ENCODE measurements around the gene PRRT1.

PRRT1 gene

DNA sequence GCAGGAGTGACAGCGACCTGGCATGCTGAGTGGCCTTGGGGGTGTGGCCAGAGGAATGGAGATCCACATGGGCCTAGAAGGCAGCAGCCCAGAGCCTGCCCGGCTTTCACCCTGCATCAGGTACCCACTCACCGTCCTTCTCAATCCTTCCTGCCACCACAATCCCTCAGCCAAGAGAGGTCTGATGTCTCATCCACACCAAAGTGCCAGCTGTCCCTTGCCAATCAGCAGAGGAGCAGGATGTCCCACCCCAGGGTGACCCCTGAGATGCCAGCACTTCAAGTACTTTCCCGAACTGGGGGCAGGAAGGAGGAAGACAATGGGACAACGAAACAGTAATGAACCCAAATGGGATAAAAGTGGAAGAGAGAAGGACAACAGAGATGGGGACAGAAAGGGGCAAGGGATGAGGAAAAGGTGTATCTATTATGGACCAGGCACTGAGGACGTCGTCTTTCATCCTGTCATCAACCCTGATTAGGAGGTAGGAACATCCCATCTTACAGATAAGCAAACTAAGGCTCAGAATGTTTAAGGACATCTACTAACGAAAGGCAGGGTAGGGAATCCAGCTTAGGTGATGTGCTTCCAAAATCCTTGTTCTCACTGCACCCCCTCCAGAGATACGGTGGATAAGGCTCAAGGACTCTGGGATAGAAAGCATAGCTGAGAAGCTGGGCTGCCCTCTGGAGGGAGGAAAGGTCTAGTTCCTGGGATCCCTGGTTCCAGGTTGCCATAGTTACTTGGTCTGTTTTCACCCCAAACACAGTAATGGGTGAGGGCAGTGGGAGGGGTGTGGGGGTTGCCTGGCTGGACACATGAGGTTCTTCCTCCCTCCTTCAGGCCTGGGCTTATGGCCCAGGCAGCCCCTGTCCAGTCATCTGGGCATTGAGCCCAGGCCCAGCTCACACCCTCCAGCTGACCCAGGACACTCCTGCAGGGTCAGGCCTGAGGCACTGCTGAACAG lies 38.1 kb downstream of the PRRT1 start:
- H3K4me3 ChIP-seq (ENCODE audit: low read depth, low read length), result no peak overlapping the region
- TF ChIP-seq, protein P1, sequence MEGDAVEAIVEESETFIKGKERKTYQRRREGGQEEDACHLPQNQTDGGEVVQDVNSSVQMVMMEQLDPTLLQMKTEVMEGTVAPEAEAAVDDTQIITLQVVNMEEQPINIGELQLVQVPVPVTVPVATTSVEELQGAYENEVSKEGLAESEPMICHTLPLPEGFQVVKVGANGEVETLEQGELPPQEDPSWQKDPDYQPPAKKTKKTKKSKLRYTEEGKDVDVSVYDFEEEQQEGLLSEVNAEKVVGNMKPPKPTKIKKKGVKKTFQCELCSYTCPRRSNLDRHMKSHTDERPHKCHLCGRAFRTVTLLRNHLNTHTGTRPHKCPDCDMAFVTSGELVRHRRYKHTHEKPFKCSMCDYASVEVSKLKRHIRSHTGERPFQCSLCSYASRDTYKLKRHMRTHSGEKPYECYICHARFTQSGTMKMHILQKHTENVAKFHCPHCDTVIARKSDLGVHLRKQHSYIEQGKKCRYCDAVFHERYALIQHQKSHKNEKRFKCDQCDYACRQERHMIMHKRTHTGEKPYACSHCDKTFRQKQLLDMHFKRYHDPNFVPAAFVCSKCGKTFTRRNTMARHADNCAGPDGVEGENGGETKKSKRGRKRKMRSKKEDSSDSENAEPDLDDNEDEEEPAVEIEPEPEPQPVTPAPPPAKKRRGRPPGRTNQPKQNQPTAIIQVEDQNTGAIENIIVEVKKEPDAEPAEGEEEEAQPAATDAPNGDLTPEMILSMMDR (conservative IDR thresholded peaks at IDR 0.05; ENCODE audit: low read depth, low read length), result peak; percentile 71
- DNase-seq (ENCODE audit: low read depth), result peak; percentile 94

DNA sequence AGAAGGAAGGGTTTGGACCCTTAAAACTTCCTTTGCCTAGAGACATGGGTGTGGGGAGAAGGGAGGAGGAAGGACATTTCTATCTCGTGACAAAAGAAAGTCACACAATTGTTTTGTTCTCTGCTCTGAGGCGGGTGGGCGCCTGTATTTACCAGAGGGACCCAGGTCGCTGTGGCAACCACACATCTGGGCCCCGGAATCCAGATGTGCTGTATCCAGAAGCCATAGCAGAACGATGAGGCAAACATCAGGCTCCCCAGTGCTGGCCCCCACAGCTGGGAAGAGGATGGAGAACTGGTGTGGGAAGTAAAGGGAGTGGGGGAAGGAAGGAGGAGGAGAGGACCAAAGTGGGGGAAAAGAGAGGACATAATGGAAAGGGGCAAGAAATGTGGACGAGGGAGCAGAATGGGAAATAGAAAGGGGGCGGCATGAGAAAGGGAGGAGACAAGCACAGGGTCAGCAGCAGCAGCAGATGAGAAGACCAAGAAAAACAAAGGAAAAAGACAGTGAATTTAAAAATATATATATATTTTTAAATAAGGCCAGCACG lies 39.2 kb downstream of the PRRT1 start:
- DNase-seq (ENCODE audit: low read depth), result no peak
- TF ChIP-seq, protein P1 (conservative IDR thresholded peaks at IDR 0.05; ENCODE audit: low read depth, low read length), result no peak
- H3K4me3 ChIP-seq (ENCODE audit: low read depth, low read length), result no peak overlapping the region

DNA sequence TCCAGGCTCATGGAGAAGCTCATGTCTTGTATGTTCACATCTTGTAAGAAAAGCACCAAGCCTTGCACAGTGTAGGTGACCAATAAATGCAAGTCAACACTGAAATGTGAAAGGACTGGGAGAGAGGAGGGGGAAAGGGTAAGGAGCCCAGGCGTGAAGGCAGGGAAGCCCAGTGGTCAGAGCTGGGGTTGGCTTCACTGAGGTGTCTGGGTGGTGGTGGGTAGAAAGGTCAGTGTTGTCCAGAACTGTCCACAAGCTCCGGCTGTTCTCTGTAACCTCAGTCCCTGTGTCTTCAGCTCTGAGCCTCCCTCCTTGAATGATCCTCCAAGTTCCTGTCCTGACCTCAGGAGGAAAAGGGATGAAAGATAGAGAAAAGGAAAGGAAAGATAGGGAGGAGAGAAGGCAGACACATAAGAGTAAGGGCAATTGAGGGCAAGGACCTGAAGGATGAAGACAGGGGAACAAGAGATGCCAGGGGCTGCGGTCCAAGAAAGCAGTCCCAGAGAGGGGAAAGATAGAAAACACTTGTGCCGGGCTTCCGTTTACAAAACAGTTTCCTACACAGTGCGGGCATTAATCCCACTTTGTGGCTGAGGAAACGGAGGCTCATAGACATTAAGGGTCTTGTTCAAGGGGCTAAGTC lies 40.2 kb downstream of the PRRT1 start:
- no peak overlapping the region for H3K4me3 ChIP-seq (ENCODE audit: low read depth, low read length)
- no peak for DNase-seq (ENCODE audit: low read depth)
- TF ChIP-seq, protein P1 (conservative IDR thresholded peaks at IDR 0.05; ENCODE audit: low read depth, low read length), result no peak

DNA sequence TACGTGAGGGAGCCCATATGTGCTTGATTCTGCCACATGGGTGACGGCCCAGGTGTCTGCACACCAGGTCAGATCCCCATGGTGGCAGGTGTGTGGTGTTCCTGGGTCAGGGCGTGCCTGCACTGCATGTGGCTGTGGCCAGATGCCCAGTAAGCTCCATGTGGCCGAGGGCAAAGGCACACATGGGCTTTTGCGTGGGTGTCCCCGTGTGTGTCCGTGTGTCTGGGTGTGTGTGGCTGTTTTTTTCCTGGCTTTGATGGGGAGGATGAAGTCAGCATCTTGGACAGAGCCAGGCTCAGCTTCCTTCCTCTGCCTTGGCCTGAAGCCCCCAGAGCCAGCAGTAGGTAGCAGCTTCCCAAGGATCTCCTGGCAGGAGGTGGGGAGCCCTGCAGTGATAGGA lies 41.1 kb downstream of the PRRT1 start:
- TF ChIP-seq, protein P1 (conservative IDR thresholded peaks at IDR 0.05; ENCODE audit: low read depth, low read length), result no peak
- no peak for DNase-seq (ENCODE audit: low read depth)
- H3K4me3 ChIP-seq (ENCODE audit: low read depth, low read length), result no peak overlapping the region

DNA sequence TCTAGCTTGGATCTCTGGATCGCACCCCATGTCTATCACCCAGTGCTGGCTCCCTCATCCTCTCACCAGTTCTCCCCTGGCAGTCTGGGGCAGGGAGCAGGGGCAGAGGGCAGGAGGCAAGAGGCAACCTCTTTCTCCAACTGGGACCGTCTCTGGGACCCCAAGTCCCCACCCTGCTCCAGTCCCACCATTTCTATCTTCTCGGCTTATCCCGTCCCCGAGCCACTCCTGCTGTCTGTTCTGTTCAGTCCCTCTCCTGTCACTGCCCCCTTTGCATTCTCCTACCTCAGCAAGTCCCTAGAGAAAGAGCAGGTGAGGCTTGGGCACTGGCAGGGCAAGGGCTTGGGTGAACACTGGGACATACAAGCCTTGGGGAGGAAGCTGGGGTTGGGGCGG lies 42.0 kb downstream of the PRRT1 start:
- no peak for DNase-seq (ENCODE audit: low read depth)
- no peak overlapping the region for H3K4me3 ChIP-seq (ENCODE audit: low read depth, low read length)
- TF ChIP-seq, protein P1 (conservative IDR thresholded peaks at IDR 0.05; ENCODE audit: low read depth, low read length), result no peak

DNA sequence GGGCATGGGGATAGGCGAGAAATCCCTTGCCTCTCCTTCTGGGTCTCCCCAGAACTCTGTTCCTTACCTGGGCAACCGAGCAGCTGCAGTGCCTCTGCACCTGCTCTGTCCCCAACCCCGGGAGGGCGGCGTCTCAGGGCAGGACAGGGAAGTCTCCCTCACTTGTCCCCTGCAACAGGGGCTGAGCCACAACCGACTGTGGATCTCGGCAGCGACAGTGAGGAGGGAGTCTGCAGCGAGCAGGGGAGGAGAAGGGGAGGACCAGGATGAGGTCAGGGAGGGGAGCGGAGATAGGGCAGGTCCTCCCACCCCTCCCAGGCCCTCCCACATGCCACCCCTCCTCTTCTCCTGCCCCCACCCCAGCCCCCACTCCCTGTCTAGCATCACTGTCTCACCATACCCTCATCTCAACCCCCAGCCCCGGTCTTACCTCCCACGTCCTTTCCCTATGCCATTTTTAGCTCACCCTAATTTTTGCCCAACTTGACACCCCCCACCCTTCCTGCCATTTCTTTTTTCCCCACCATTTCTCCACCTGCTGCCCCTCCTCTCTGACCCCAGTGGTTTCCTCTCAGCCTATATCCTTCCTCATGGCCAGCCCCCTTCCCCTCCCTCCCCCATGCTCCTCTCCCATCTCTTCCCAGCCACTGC lies 42.5 kb downstream of the PRRT1 start, which contains the start of gene TNXB:
Gene TNXB (minus strand): TSS at position 225 of the 651 bp plus-strand sequence. CDS start 11,140 bp downstream, outside the sequence.
- TF ChIP-seq, protein P1 (conservative IDR thresholded peaks at IDR 0.05; ENCODE audit: low read depth, low read length), result no peak
- no peak within 1 kb of the TSS for H3K4me3 ChIP-seq (ENCODE audit: low read depth, low read length)
- no peak for DNase-seq (ENCODE audit: low read depth)

All from choroid plexus epithelial cell (primary cell).